ENCODE measurements around the gene PPARGC1A. TPM values are rescaled to one million over a fixed set of nuclear protein-coding genes. Genes with fewer than 3 reads are reported as not detected.

Gene PPARGC1A
- total and polyA plus RNA-seq, 4 donors, result 7.7 to 34.6 (median 16.3) TPM

DNA sequence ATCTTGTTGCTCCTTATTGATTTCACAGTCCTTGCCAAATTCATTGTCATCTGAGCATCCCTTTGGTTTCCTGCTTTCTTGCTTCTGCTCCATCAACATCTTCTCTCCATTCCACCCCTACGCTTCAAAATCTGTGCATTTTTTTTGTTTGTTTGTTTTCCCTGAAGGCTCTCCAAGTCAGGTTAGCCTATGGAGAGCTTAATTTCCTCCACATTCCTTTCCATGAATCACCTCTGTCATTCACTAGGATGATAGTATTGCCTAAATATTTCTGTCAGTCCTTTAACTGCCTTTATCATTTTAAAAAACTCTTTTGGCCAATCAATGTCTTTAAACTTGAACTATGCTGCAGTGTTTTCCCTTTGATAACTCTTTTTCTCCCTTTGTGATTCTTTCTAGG is 67.7 kb downstream of the PPARGC1A start:
- Histone ChIP-seq H3K9ac (ENCODE audit: low read depth in 1 of 2, low read length in 2 of 2) (no peak overlapping the region), H3K36me3 (ENCODE audit: control insufficient read depth in 4 of 4, insufficient read depth in 3 of 4, low read depth in 1 of 4, low read length in 3 of 4) (peaks cover 2 to 60% (median 23%) of the 10 kb centered on the region in 4 donors), H3K4me3 (ENCODE audit: low read depth in 1 of 3, low read length in 3 of 3) (no peak overlapping the region), H3K27me3 (ENCODE audit: control insufficient read depth in 4 of 4, insufficient read depth in 4 of 4, low read length in 3 of 4) (no peaks in the 10 kb centered on the region), H3K9me3 (ENCODE audit: control insufficient read depth in 4 of 4, low read length in 3 of 4) (no peaks in the 10 kb centered on the region), H3K27ac (ENCODE audit: low read depth in 1 of 2, low read length in 2 of 2) (no peak overlapping the region), H3K4me1 (ENCODE audit: control insufficient read depth in 4 of 4, insufficient read depth in 4 of 4, low read length in 3 of 4) (no peaks in the 10 kb centered on the region)
- no peak for TF ChIP-seq HNF4G (IDR thresholded peaks at IDR 0.05)
- no peak for TF ChIP-seq FOXA1 (IDR thresholded peaks at IDR 0.05)
- TF ChIP-seq NR2F2 (IDR thresholded peaks at IDR 0.05), result no peak
- TF ChIP-seq, protein P1, sequence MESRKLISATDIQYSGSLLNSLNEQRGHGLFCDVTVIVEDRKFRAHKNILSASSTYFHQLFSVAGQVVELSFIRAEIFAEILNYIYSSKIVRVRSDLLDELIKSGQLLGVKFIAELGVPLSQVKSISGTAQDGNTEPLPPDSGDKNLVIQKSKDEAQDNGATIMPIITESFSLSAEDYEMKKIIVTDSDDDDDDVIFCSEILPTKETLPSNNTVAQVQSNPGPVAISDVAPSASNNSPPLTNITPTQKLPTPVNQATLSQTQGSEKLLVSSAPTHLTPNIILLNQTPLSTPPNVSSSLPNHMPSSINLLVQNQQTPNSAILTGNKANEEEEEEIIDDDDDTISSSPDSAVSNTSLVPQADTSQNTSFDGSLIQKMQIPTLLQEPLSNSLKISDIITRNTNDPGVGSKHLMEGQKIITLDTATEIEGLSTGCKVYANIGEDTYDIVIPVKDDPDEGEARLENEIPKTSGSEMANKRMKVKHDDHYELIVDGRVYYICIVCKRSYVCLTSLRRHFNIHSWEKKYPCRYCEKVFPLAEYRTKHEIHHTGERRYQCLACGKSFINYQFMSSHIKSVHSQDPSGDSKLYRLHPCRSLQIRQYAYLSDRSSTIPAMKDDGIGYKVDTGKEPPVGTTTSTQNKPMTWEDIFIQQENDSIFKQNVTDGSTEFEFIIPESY (IDR thresholded peaks at IDR 0.05), result no peak
- no peak for TF ChIP-seq YY1 (IDR thresholded peaks at IDR 0.05)
- TF ChIP-seq RXRA (IDR thresholded peaks at IDR 0.05), result no peak
- TF ChIP-seq, protein P2, sequence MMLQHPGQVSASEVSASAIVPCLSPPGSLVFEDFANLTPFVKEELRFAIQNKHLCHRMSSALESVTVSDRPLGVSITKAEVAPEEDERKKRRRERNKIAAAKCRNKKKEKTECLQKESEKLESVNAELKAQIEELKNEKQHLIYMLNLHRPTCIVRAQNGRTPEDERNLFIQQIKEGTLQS (IDR thresholded peaks at IDR 0.05), result no peak
- DNase-seq (ENCODE audit: low spot score), result no peak
- 91% methylated on average over 1 of the region's 1 CpG for WGBS

DNA sequence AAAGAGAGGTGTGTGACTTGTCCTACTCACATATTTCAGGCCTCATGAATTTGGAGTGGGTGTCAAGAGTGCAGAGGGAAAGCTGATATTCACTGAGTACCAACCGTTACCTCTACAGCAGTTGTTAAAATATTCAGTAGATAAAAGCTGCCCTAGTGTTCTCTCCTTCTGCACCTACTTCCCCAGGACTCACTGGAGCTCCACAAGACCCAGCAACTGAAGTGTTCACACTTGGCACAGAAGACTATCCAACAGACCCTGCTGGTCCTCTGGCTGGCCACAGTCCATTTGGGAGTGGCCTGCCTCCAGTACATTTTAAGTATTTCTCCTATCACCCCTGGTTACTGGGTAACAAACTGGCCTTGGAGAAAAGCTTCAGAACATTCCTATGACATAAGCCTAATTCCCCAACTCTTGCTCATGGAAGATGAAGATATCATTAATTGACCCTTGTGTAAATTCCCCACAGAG is 70.8 kb downstream of the PPARGC1A start:
- Histone ChIP-seq H3K9me3 (ENCODE audit: control insufficient read depth in 4 of 4, low read length in 3 of 4) (no peaks in the 10 kb centered on the region), H3K9ac (ENCODE audit: low read depth in 1 of 2, low read length in 2 of 2) (no peak overlapping the region), H3K27ac (ENCODE audit: low read depth in 1 of 2, low read length in 2 of 2) (no peak overlapping the region), H3K27me3 (ENCODE audit: control insufficient read depth in 4 of 4, insufficient read depth in 4 of 4, low read length in 3 of 4) (no peaks in the 10 kb centered on the region), H3K36me3 (ENCODE audit: control insufficient read depth in 4 of 4, insufficient read depth in 3 of 4, low read depth in 1 of 4, low read length in 3 of 4) (peaks cover 4 to 51% (median 19%) of the 10 kb centered on the region in 4 donors), H3K4me1 (ENCODE audit: control insufficient read depth in 4 of 4, insufficient read depth in 4 of 4, low read length in 3 of 4) (no peaks in the 10 kb centered on the region), H3K4me3 (ENCODE audit: low read depth in 1 of 3, low read length in 3 of 3) (no peak overlapping the region)
- no peak for DNase-seq (ENCODE audit: low spot score)
- 83% methylated on average over 1 of the region's 1 CpG for WGBS
- TF ChIP-seq EGR1 (IDR thresholded peaks at IDR 0.05; ENCODE audit: low read depth in 2 of 2), result no peak
- TF ChIP-seq, protein P3, sequence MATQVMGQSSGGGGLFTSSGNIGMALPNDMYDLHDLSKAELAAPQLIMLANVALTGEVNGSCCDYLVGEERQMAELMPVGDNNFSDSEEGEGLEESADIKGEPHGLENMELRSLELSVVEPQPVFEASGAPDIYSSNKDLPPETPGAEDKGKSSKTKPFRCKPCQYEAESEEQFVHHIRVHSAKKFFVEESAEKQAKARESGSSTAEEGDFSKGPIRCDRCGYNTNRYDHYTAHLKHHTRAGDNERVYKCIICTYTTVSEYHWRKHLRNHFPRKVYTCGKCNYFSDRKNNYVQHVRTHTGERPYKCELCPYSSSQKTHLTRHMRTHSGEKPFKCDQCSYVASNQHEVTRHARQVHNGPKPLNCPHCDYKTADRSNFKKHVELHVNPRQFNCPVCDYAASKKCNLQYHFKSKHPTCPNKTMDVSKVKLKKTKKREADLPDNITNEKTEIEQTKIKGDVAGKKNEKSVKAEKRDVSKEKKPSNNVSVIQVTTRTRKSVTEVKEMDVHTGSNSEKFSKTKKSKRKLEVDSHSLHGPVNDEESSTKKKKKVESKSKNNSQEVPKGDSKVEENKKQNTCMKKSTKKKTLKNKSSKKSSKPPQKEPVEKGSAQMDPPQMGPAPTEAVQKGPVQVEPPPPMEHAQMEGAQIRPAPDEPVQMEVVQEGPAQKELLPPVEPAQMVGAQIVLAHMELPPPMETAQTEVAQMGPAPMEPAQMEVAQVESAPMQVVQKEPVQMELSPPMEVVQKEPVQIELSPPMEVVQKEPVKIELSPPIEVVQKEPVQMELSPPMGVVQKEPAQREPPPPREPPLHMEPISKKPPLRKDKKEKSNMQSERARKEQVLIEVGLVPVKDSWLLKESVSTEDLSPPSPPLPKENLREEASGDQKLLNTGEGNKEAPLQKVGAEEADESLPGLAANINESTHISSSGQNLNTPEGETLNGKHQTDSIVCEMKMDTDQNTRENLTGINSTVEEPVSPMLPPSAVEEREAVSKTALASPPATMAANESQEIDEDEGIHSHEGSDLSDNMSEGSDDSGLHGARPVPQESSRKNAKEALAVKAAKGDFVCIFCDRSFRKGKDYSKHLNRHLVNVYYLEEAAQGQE (IDR thresholded peaks at IDR 0.05), result no peak
- no peak for TF ChIP-seq RAD21 (IDR thresholded peaks at IDR 0.05)
- TF ChIP-seq, protein P1 (IDR thresholded peaks at IDR 0.05), result no peak
- TF ChIP-seq, protein P2 (IDR thresholded peaks at IDR 0.05), result no peak
- TF ChIP-seq YY1 (IDR thresholded peaks at IDR 0.05), result no peak
- no peak for TF ChIP-seq RXRA (IDR thresholded peaks at IDR 0.05)
- no peak for TF ChIP-seq SP1 (IDR thresholded peaks at IDR 0.05)
- no peak for TF ChIP-seq NR2F2 (IDR thresholded peaks at IDR 0.05)
- no peak for TF ChIP-seq FOXA1 (IDR thresholded peaks at IDR 0.05)
- no peak for TF ChIP-seq HNF4A (conservative IDR thresholded peaks at IDR 0.05)
- TF ChIP-seq JUND (IDR thresholded peaks at IDR 0.05), result no peak
- TF ChIP-seq, protein P4, sequence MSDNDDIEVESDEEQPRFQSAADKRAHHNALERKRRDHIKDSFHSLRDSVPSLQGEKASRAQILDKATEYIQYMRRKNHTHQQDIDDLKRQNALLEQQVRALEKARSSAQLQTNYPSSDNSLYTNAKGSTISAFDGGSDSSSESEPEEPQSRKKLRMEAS (IDR thresholded peaks at IDR 0.05), result no peak
- TF ChIP-seq, protein P5, sequence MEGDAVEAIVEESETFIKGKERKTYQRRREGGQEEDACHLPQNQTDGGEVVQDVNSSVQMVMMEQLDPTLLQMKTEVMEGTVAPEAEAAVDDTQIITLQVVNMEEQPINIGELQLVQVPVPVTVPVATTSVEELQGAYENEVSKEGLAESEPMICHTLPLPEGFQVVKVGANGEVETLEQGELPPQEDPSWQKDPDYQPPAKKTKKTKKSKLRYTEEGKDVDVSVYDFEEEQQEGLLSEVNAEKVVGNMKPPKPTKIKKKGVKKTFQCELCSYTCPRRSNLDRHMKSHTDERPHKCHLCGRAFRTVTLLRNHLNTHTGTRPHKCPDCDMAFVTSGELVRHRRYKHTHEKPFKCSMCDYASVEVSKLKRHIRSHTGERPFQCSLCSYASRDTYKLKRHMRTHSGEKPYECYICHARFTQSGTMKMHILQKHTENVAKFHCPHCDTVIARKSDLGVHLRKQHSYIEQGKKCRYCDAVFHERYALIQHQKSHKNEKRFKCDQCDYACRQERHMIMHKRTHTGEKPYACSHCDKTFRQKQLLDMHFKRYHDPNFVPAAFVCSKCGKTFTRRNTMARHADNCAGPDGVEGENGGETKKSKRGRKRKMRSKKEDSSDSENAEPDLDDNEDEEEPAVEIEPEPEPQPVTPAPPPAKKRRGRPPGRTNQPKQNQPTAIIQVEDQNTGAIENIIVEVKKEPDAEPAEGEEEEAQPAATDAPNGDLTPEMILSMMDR (IDR thresholded peaks at IDR 0.05; ENCODE audit: low read depth, low read length, missing input control), result no peak
- no peak for TF ChIP-seq GABPA (IDR thresholded peaks at IDR 0.05 in 1 of 2, conservative IDR thresholded peaks at IDR 0.05 in 1 of 2)
- TF ChIP-seq TAF1 (conservative IDR thresholded peaks at IDR 0.05), result no peak

Data from liver (tissue), 9 donors.